Karpas-422 (cell line): ENCODE measurements around the gene ECHDC3. TPM values are rescaled to one million over a fixed set of nuclear protein-coding genes. Genes with fewer than 3 reads are reported as not detected.

ENCODE experiments used
- DNase-seq: peaks from one replicate; pipeline ENCODE4 v3.0.0-alpha.2; 2015
- H2AFZ ChIP-seq: fragments of 200-600 bp; sonication (generic); 2 replicates; pipeline ENCODE4 v1.6.1; 2014; ENCODE audit warnings: antibody characterized with exemption, low read length, mixed read lengths
- H3K27ac ChIP-seq: fragments of 200-600 bp; sonication (generic); 2 replicates; pipeline ENCODE4 v1.5.1; 2014; ENCODE audit warnings: mild to moderate bottlenecking, low read length, moderate library complexity
- H3K27me3 ChIP-seq: fragments of 200-600 bp; sonication (generic); 2 replicates; pipeline ENCODE4 v1.6.1; 2014; ENCODE audit warnings: low read length, mixed read lengths
- H3K36me3 ChIP-seq: fragments of 200-600 bp; sonication (generic); 2 replicates; pipeline ENCODE4 v1.6.1; 2014; ENCODE audit warnings: low read length, mixed read lengths; ENCODE audit not compliant: insufficient read depth
- H3K4me1 ChIP-seq: fragments of 200-600 bp; sonication (generic); 2 replicates; pipeline ENCODE4 v1.6.1; 2014; ENCODE audit warnings: mild to moderate bottlenecking, low read length, mixed read lengths
- H3K4me2 ChIP-seq: fragments of 200-600 bp; sonication (generic); 2 replicates; pipeline ENCODE4 v1.6.1; 2014; ENCODE audit warnings: low read length, low read depth, mild to moderate bottlenecking; ENCODE audit not compliant: poor library complexity, severe bottlenecking
- H3K4me3 ChIP-seq: fragments of 200-600 bp; sonication (generic); 2 replicates; pipeline ENCODE4 v1.5.1; 2014; ENCODE audit warnings: mild to moderate bottlenecking, antibody characterized with exemption, low read length, mixed read lengths
- H3K79me2 ChIP-seq: fragments of 200-600 bp; sonication (generic); 2 replicates; pipeline ENCODE4 v1.6.1; 2014; ENCODE audit warnings: mild to moderate bottlenecking, low read length, mixed read lengths
- H3K9ac ChIP-seq: fragments of 200-600 bp; sonication (generic); 2 replicates; pipeline ENCODE4 v1.6.0; 2014; ENCODE audit warnings: low read length
- H3K9me2 ChIP-seq: fragments of 200-600 bp; sonication (generic), shearing (Covaris generic); replicated peaks from 2 replicates; pipeline ENCODE4 v1.6.0; 2014; ENCODE audit warnings: mild to moderate bottlenecking, low read length, moderate library complexity; ENCODE audit not compliant: insufficient read depth
- H3K9me3 ChIP-seq: fragments of 300-700, 200-600 bp; sonication (generic); 2 replicates; pipeline ENCODE4 v1.6.1; 2014; ENCODE audit warnings: low read length, mixed read lengths
- H4K20me1 ChIP-seq: fragments of 200-600 bp; sonication (generic); 2 replicates; pipeline ENCODE4 v1.6.1; 2014; ENCODE audit warnings: mild to moderate bottlenecking, antibody characterized with exemption, low read length, low read depth; ENCODE audit not compliant: insufficient read depth
- total RNA-seq: library from RNA; depleted of rRNA; stranded (reverse); fragments of >200 nt; shearing (Covaris generic); gene quantifications from 2 replicates; pipeline ENCODE4 v1.2.3, GENCODE V29; 2014; ENCODE audit warnings: low replicate concordance

Gene ECHDC3
- total RNA-seq, 1 experiment from 2014 or later: not detected

GRCh38 chr10:11798845-11799735, 56.9 kb downstream of the ECHDC3 start:
- Histone ChIP-seq H3K27ac (no peak overlapping the region), H3K9me2 (no peaks in the 10 kb centered on the region), H3K4me1 (peaks cover 8% of the 10 kb centered on the region), H3K4me3 (no peak overlapping the region), H3K79me2 (no peaks in the 10 kb centered on the region), H3K9ac (no peak overlapping the region), H3K9me3 (no peaks in the 10 kb centered on the region), H3K4me2 (peak overlapping the region; percentile 39), H2AFZ (no peak overlapping the region), H3K27me3 (no peaks in the 10 kb centered on the region), H4K20me1 (no peaks in the 10 kb centered on the region), H3K36me3 (no peaks in the 10 kb centered on the region)
- DNase-seq: no peak

DNA sequence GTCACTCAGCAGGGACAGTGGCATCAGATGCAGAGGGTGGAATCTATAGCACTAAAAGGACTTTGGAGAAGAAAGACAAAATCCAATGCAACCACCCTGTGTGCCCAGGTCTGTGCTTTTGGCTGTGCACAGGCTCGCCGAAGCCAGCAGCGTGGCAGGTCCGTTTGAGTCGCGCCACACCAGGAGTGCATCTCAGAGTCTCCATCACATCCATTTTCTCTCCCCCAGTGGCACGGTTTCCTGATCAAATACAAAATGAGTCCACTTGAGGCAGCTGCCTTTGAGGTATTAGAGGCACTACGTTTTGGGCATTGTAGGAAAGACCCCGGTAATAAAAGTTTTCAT, 57.5 kb downstream of the ECHDC3 start:
- Histone ChIP-seq H3K27ac (no peak overlapping the region), H4K20me1 (no peaks in the 10 kb centered on the region), H3K4me1 (peaks cover 8% of the 10 kb centered on the region), H3K27me3 (no peaks in the 10 kb centered on the region), H3K4me2 (no peak overlapping the region), H3K4me3 (no peak overlapping the region), H3K9me2 (no peaks in the 10 kb centered on the region), H3K9ac (no peak overlapping the region), H3K79me2 (no peaks in the 10 kb centered on the region), H3K9me3 (no peaks in the 10 kb centered on the region), H3K36me3 (no peaks in the 10 kb centered on the region), H2AFZ (no peak overlapping the region)
- DNase-seq: no peak

DNA sequence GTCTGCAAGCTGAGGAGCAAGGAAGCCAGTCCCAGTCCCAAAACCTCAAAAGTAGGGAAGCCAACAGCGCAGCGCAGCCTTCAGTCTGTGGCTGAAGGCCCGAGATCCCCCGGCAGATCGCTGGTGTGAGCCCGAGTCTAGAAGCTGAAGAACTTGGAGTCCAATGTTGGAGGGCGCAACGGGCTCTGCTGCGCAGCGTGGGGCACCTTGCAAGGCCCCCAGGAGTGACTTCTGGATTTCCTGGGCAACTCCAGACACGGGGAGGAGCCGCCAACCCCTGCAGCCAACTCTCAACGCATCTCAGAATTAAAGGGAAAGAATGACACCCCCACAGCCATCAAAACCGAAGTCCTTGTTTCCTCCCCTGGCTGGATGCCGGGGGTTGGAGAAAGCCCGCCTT, 62.2 kb downstream of the ECHDC3 start:
- peaks cover under 1% of the 10 kb centered on the region; the same call in 1 of the 2 replicates for H3K4me1 ChIP-seq
- no peak overlapping the region for H3K27ac ChIP-seq
- no peaks in the 10 kb centered on the region for H3K9me2 ChIP-seq
- no peak for DNase-seq
- no peak overlapping the region for H2AFZ ChIP-seq
- no peak overlapping the region for H3K4me3 ChIP-seq
- H3K79me2 ChIP-seq: no peaks in the 10 kb centered on the region
- H3K4me2 ChIP-seq: no peak overlapping the region
- H3K36me3 ChIP-seq: no peaks in the 10 kb centered on the region
- H4K20me1 ChIP-seq: no peaks in the 10 kb centered on the region
- H3K9ac ChIP-seq: no peak overlapping the region
- H3K9me3 ChIP-seq: no peaks in the 10 kb centered on the region
- H3K27me3 ChIP-seq: no peaks in the 10 kb centered on the region

DNA sequence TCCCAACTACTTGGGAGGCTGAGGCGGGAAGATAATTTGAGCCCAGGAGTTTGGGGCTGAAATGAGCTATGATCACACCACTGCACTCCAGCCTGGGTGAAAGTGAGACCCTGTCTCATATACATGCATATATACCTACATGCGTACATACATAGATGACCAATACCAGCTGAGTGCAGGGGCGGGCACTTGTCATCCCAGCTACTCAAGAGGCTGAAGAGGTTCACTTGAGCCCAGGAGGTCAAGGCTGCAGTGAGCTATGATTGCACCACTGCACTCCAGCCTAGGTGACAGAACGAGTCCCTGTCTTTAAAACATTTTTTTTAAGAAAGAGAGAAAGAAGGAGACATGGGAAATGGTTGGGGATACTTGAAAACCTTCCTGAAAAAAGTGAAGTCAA, 63.6 kb downstream of the ECHDC3 start:
- H3K9me2 ChIP-seq: no peaks in the 10 kb centered on the region
- H2AFZ ChIP-seq: no peak overlapping the region
- H3K79me2 ChIP-seq: no peaks in the 10 kb centered on the region
- H3K4me3 ChIP-seq: no peak overlapping the region
- no peaks in the 10 kb centered on the region for H3K4me1 ChIP-seq
- no peaks in the 10 kb centered on the region for H3K27me3 ChIP-seq
- H3K9ac ChIP-seq: no peak overlapping the region
- H3K4me2 ChIP-seq: no peak overlapping the region
- DNase-seq: no peak
- no peaks in the 10 kb centered on the region for H3K9me3 ChIP-seq
- no peaks in the 10 kb centered on the region for H3K36me3 ChIP-seq
- H3K27ac ChIP-seq: no peak overlapping the region
- no peaks in the 10 kb centered on the region for H4K20me1 ChIP-seq

DNA sequence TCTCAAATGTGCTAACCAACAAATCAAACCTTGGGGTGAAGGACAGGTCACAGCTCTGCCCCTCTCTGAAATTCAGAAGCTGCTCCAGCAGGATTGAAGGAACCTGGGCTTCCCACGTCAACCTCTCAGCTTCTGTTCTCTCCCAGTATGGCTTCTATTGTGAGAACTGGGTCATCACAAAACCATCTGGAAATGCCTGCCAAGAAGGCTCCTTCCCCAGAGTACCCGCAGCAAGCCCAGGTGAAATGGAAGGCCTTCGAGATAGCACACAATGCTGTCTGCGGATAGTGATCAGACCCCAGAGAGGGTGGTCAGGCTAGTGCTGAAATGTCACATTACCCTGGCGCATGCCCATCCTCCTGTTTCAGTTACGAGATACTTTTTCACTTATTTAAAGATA, 64.5 kb downstream of the ECHDC3 start:
- H3K36me3 ChIP-seq: no peaks in the 10 kb centered on the region
- no peak overlapping the region for H3K9ac ChIP-seq
- no peaks in the 10 kb centered on the region for H3K79me2 ChIP-seq
- H3K9me2 ChIP-seq: no peaks in the 10 kb centered on the region
- no peaks in the 10 kb centered on the region for H3K9me3 ChIP-seq
- DNase-seq: no peak
- no peak overlapping the region for H3K4me3 ChIP-seq
- no peak overlapping the region for H2AFZ ChIP-seq
- no peak overlapping the region for H3K4me2 ChIP-seq
- H4K20me1 ChIP-seq: no peaks in the 10 kb centered on the region
- no peaks in the 10 kb centered on the region for H3K4me1 ChIP-seq
- no peak overlapping the region for H3K27ac ChIP-seq
- H3K27me3 ChIP-seq: no peaks in the 10 kb centered on the region

DNA sequence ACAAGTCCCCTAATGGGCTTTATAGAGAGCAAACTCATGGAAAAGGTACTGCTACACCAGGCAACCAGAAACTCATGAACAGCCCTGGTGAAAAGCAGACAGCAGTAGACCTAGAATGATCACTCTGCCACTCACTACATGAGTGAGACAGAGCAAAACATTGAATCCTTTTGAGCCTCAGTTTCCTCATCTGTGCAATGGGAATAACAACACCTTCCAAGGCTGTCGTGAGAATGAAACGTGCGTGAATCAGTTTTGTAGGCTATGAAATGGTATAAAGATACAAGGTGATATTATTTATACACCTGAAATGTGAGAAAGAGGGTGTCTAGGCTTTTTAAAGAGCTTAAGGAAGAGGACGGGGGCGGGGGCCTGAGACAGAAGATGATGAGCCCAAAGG, 66.6 kb downstream of the ECHDC3 start:
- no peak overlapping the region for H3K4me3 ChIP-seq
- DNase-seq: no peak
- H3K9me3 ChIP-seq: no peaks in the 10 kb centered on the region
- H3K27ac ChIP-seq: no peak overlapping the region
- no peak overlapping the region for H2AFZ ChIP-seq
- H3K27me3 ChIP-seq: no peaks in the 10 kb centered on the region
- H3K4me2 ChIP-seq: no peak overlapping the region
- no peaks in the 10 kb centered on the region for H3K36me3 ChIP-seq
- no peaks in the 10 kb centered on the region for H3K9me2 ChIP-seq
- H3K9ac ChIP-seq: no peak overlapping the region
- H3K4me1 ChIP-seq: no peaks in the 10 kb centered on the region
- no peaks in the 10 kb centered on the region for H3K79me2 ChIP-seq
- no peaks in the 10 kb centered on the region for H4K20me1 ChIP-seq

DNA sequence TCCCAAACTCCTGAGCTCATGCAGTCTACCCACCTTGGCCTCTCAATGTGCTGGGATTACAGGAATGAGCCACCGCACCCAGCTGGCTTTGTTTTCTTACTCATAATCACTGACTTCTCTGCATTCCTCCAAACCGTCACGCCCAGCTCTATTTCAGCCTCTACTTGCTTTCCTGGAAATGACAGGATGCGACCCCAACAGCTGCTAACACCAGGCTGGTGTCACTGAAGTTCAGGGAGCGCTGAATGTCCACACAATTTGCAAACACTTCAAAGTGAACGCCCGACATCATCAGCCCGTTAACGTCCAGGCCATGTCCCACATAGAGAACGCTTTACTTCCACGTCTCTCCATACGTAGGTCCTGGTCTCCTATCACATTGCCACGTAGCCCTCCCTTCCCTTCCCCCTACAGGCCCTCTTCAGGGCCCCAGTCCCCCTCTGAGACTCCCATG, 68.2 kb downstream of the ECHDC3 start:
- DNase-seq: no peak

DNA sequence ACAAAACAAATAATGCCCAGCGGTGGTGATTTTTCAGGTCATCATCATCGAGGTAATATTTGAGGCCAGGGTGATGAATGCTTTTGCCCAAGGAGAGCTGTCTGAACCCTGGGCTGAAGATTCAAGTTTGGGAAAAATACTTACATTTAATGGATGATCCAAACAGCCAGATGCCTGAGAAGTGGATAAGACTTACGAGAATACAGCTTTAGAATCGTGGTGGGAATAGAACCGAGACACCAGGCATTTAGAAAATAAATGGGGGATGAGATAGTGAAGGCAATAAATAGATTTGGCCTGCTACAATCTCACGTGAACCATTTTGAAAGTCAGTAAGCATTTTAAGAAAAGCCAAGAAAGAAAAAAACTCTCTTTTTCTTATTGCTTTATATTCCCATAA, 68.8 kb downstream of the ECHDC3 start:
- no peak overlapping the region for H3K27ac ChIP-seq
- DNase-seq: no peak
- no peak overlapping the region for H3K9ac ChIP-seq
- H3K9me3 ChIP-seq: no peaks in the 10 kb centered on the region
- no peak overlapping the region for H3K4me3 ChIP-seq
- H3K4me1 ChIP-seq: no peaks in the 10 kb centered on the region
- no peaks in the 10 kb centered on the region for H3K36me3 ChIP-seq
- no peaks in the 10 kb centered on the region for H3K27me3 ChIP-seq
- H3K4me2 ChIP-seq: no peak overlapping the region
- H2AFZ ChIP-seq: no peak overlapping the region
- H4K20me1 ChIP-seq: no peaks in the 10 kb centered on the region
- H3K79me2 ChIP-seq: no peaks in the 10 kb centered on the region
- H3K9me2 ChIP-seq: no peaks in the 10 kb centered on the region

More for the DNA sequence above, 68.2 kb downstream of the ECHDC3 start:
- Histone ChIP-seq H3K4me3 (no peak overlapping the region), H3K4me1 (no peaks in the 10 kb centered on the region), H3K4me2 (no peak overlapping the region), H3K27ac (no peak overlapping the region), H4K20me1 (no peaks in the 10 kb centered on the region), H3K9ac (no peak overlapping the region), H2AFZ (no peak overlapping the region), H3K9me2 (no peaks in the 10 kb centered on the region), H3K36me3 (no peaks in the 10 kb centered on the region), H3K79me2 (no peaks in the 10 kb centered on the region), H3K27me3 (no peaks in the 10 kb centered on the region), H3K9me3 (no peaks in the 10 kb centered on the region)
